K562 (cell line): Measurements from ENCODE around the gene MEX3D. TPM values are rescaled to one million over a fixed set of nuclear protein-coding genes. Genes with fewer than 3 reads are reported as not detected.
A peak's percentile ranks its signal among the peaks of the same experiment; 100 is the strongest.

Experiments
- DMBX1 ChIP-seq: fragments of 250-450 bp; sonication (Bioruptor Pico); IDR thresholded peaks from 2 replicates; pipeline ENCODE4 v1.8.0; 2022; ENCODE audit warnings: inconsistent platforms, mild to moderate bottlenecking, moderate library complexity, borderline replicate concordance
- E2F6 ChIP-seq, 2 experiments: IDR thresholded peaks; 2 replicates each; pipeline ENCODE4 v1.6.1; 2011; ENCODE audit warnings: borderline replicate concordance in 1 of 2, control low read depth in 1 of 2, low read depth in 1 of 2, low read length in 1 of 2, mild to moderate bottlenecking in 1 of 2, mixed read lengths in 1 of 2, moderate library complexity in 1 of 2; ENCODE audit not compliant: insufficient read depth in 1 of 2, insufficient read length in 1 of 2, poor library complexity in 1 of 2, severe bottlenecking in 1 of 2; ENCODE audit errors: extremely low read depth in 1 of 2
- HOXB6 ChIP-seq: fragments of 250-450 bp; sonication (Bioruptor Pico); IDR thresholded peaks from 2 replicates; pipeline ENCODE4 v1.5.1; 2022; ENCODE audit warnings: mild to moderate bottlenecking, borderline replicate concordance
- KDM2B ChIP-seq: fragments of 250-450 bp; sonication (Bioruptor Pico); IDR thresholded peaks from 2 replicates; pipeline ENCODE4 v1.8.0; 2021; ENCODE audit warnings: mild to moderate bottlenecking, moderate library complexity
- MAZ ChIP-seq, 2 experiments: fragments of 450-650 bp in 1 of 2; sonication (generic) in 1 of 2; formaldehyde crosslinking; IDR thresholded peaks in 1 of 2; conservative IDR thresholded peaks in 1 of 2; 2 replicates each; pipeline versions ENCODE4 v1.4.0 to v1.5.0; 2020; ENCODE audit warnings: mild to moderate bottlenecking in 1 of 2, missing genetic modification reagents in 1 of 2
- MCM2 ChIP-seq: fragments of 450-650 bp; IDR thresholded peaks from 2 replicates; pipeline ENCODE4 v1.6.1; 2017; ENCODE audit warnings: low read depth, mild to moderate bottlenecking
- MEF2A ChIP-seq: IDR thresholded peaks from 2 replicates; pipeline ENCODE4 v1.6.1; 2011; ENCODE audit warnings: low read depth, mild to moderate bottlenecking, low read length, moderate library complexity; ENCODE audit not compliant: control insufficient read depth
- NFYB ChIP-seq: IDR thresholded peaks from 2 replicates; pipeline ENCODE4 v1.6.1; 2011; ENCODE audit warnings: mild to moderate bottlenecking, moderate library complexity; ENCODE audit not compliant: insufficient read length; ENCODE audit errors: extremely low read depth
- NKRF ChIP-seq: fragments of 450-650 bp; IDR thresholded peaks from 2 replicates; pipeline ENCODE4 v1.6.1; 2016; ENCODE audit warnings: borderline replicate concordance
- PBX2 ChIP-seq, 2 experiments: IDR thresholded peaks in 1 of 2; conservative IDR thresholded peaks in 1 of 2; 2 replicates each; pipeline ENCODE4 v1.6.1; 2016; ENCODE audit warnings: low read depth in 2 of 2, mild to moderate bottlenecking in 1 of 2, missing compliant biosample characterization in 1 of 2, missing genetic modification characterization in 1 of 2, moderate library complexity in 1 of 2
- RBM25 ChIP-seq: fragments of 200-400 bp; formaldehyde crosslinking; IDR thresholded peaks from 2 replicates; pipeline ENCODE4 v1.6.1; 2018; ENCODE audit warnings: low read length, low read depth, moderate library complexity; ENCODE audit not compliant: severe bottlenecking
- SRSF9 ChIP-seq: fragments of 200-400 bp; formaldehyde crosslinking; IDR thresholded peaks from 2 replicates; pipeline ENCODE4 v1.6.1; 2017; ENCODE audit warnings: low read depth, low read length, borderline replicate concordance
- ZBTB9 ChIP-seq: fragments of 450-650 bp; formaldehyde crosslinking; IDR thresholded peaks from 2 replicates; pipeline ENCODE4 v1.4.0; 2020; ENCODE audit warnings: mild to moderate bottlenecking, moderate library complexity
- polyA plus RNA-seq, 8 experiments: library from polyadenylated mRNA; depleted of rRNA in 4 of 8; stranded (reverse) in 5 of 8; unstranded in 3 of 8; fragments of >200 nt; fragmentation: Nextera tagmentation in 2 of 8; fragmentation: Illumina TruSeq in 1 of 8; extraction: Ambion mirVana in 2 of 8; extraction: Trizol in 1 of 8; gene quantifications; 2 replicates each; pipeline versions ENCODE4 v1.2.1 to v1.2.3, GENCODE V29; 2011 to 2014; ENCODE audit warnings: inconsistent platforms in 1 of 8, missing spikeins in 1 of 8
- total RNA-seq, 7 experiments: library from RNA; depleted of rRNA in 6 of 7; stranded (reverse); fragments of >200 nt in 6 of 7; fragmentation: Illumina TruSeq in 2 of 7; extraction: Trizol in 2 of 7; gene quantifications; 2 replicates each; pipeline versions ENCODE4 v1.2.1 to v1.2.3, GENCODE V29; 2011 to 2021; ENCODE audit warnings: low replicate concordance in 1 of 7

MEX3D gene
- total and polyA plus RNA-seq, 9 of the 15 experiments (the other 6 are each of a cell fraction or from before 2014, with no cell fraction given) = 1.7 to 39.3 (median 5.7) TPM

GRCh38 chr19:1592755-1593500, 24.8 kb upstream of the MEX3D start, which contains the start of gene MBD3 (continued):
- peak; percentile 63 for TF ChIP-seq NFYB
- TF ChIP-seq MCM2 = no peak
- peak in 1 of 2 experiments; percentile 38 for TF ChIP-seq E2F6 (IDR thresholded peaks at IDR 0.05; ENCODE audit: borderline replicate concordance in 1 of 2, extremely low read depth in 1 of 2, insufficient read depth in 1 of 2, insufficient read length in 1 of 2, low read depth in 1 of 2, low read length in 1 of 2, poor library complexity in 1 of 2, severe bottlenecking in 1 of 2)
- peak in 1 of 2 experiments; percentile 23; a peak in 1 of 4 replicates for TF ChIP-seq MAZ (CRISPR knock-in tag; conservative IDR thresholded peaks at IDR 0.05 in 1 of 2, IDR thresholded peaks at IDR 0.05 in 1 of 2)
- TF ChIP-seq HOXB6 = no peak
- TF ChIP-seq PBX2 (CRISPR knock-in tag; IDR thresholded peaks at IDR 0.05; ENCODE audit: low read depth) = peak; percentile 34; the same call in 1 of the 2 replicates
- no peak for TF ChIP-seq PBX2 (tag; conservative IDR thresholded peaks at IDR 0.05; ENCODE audit: low read depth)
- peak; percentile 76 for TF ChIP-seq RBM25
- TF ChIP-seq DMBX1 (CRISPR knock-in tag) = no peak
- TF ChIP-seq NKRF = 0 out of 2 replicates have a peak, but pooled peaks have one; percentile 19
- TF ChIP-seq KDM2B (CRISPR knock-in tag) = 0 out of 2 replicates have a peak, but pooled peaks have one; percentile 29
- TF ChIP-seq MEF2A = no peak
- no peak for TF ChIP-seq ZBTB9 (CRISPR knock-in tag)
- no peak for TF ChIP-seq SRSF9
